ENCODE data around the gene NDUFA11. TPM values are rescaled to one million over a fixed set of nuclear protein-coding genes. Genes with fewer than 3 reads are reported as not detected.

The NDUFA11 gene
- 100 to 1,000 TPM; 288 to 317 (median 302) TPM for polyA plus RNA-seq (ENCODE audit: low read depth in 6 of 6)

DNA sequence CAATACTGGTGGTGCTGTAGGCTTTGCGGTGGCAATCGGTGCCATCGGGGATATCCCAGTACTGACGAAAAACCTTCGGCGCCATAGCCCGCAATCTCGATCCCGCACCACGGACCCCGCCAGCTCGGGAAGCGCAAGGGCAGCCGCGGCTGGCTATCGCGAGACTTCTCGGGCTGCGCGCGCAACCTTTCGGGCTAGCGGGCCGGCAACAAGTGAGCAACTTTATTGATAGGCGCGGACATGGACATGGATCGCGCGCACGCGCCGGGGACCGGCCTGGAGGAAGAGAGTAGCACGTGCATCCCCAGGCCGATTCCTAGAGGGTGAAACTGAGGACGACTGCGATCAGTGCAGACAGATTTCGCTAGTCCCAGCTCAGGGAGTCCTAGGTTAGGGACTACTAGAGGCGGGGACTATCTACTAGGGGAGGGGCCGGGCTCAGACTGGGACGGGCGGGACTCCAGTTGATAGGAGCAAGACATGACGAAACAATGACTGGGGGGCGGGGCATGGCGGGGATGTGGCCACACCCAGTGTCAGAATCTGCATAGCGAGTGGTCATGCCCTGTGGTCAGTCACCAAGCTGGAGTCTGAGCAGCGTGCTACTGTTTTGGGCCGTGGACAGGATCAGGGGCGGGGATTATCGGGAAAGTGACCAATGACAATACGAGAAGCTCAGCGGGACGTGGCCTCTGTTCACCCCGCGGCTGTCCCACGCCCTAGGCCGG lies at the start of gene NDUFA11:
Gene NDUFA11 (minus strand): TSS at position 167 of the 728 bp plus-strand sequence. CDS start 82 bp downstream, at position 85.
- no peaks in the 10 kb centered on the region for H3K27me3 Mint-ChIP-seq
- peak within 1 kb of the TSS; percentile 98 to 100 (median 99) for H3K27ac Mint-ChIP-seq
- ATAC-seq (ENCODE audit: low read depth in 2 of 2) (peak; percentile 48 to 49), DNase-seq (peak; percentile 95)
- H3K4me1 Mint-ChIP-seq, result peaks cover 36 to 44% (median 38%) of the 10 kb centered on the region in 3 donors
- H3K4me3 Mint-ChIP-seq, result peak within 1 kb of the TSS; percentile 86 to 99 (median 98)
- H3K9me3 Mint-ChIP-seq, result no peaks in the 10 kb centered on the region
- H3K36me3 Mint-ChIP-seq, result no peaks in the 10 kb centered on the region

DNA sequence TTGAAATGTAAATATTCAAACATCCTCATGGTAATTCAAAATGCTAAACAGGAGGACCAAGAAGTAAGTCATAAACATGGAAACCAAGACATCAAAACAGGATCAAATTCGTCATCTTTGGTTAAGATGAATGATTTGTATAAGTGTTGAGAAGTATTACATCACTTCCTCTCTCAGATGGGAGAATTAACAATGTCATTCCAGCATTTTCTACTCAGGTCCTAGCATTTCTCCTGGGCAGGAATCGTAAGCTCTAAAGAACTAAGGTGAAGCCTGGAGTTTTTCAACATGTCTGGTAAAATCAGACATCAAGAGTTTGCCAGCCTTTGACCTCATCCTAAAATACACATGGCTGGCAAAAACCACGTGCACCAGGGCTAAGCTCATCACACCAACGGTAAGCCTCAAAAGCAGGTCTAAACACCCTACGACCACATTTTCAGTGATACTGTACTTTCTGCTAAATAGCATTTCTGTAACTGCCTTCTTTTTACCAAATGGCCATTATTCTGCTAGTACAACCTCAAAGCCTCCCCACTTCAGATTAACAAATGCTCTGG lies 49.5 kb upstream of the NDUFA11 start:
- H3K27ac Mint-ChIP-seq, result peak overlapping the region in 1 of 6 donors; percentile 53
- DNase-seq (no peak), ATAC-seq (ENCODE audit: low read depth in 2 of 2) (no peak)
- H3K36me3 Mint-ChIP-seq, result peaks cover 0 to 6% of the 10 kb centered on the region in 2 donors
- H3K4me3 Mint-ChIP-seq, result peak overlapping the region in 7 of 8 donors; percentile 11 to 79 (median 33)
- peaks cover 52 to 85% (median 77%) of the 10 kb centered on the region in 3 donors for H3K4me1 Mint-ChIP-seq
- no peaks in the 10 kb centered on the region for H3K9me3 Mint-ChIP-seq
- H3K27me3 Mint-ChIP-seq, result no peaks in the 10 kb centered on the region

DNA sequence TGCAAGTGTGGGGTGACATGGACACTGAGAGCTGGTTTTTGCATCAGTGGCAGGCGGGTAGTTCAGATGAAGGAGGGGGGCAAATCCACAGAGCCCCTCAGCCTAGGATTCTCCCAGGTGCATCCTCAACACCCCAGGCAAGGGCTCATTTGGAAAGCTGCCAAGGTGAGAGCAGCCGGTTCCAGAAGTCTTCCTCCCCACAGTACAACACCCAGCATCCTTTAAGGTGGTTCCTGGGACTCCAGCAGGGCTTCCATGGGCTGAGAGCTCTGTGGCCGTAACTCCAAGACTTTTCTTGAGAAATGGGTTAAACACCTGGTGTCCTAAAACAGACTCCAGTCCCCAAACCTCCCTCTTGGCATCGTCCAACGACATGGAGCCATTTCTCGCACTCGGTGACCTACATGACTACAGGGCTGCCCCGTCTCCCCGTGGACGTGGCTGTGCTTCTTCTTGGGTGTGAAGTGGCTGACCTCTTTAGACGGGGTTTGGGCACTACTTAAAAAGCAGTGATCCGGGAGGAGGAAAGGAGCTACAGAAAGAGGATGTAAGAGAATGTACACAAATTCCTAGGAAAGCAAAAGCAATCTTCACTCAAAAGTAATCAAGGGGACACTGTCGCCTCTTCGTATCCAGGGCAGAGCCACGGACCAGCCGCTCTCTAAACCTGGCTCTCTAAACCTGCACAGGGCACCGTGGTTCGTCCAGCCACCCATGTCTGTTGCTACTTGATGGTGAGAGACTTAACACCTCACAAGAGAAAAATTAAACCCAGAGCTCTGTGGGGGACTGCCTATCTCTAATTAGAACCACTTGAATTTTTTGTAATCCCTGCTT lies 48.8 kb upstream of the NDUFA11 start:
- Mint-ChIP-seq H3K4me1 (peaks cover 50 to 85% (median 80%) of the 10 kb centered on the region in 3 donors), H3K4me3 (peak overlapping the region in 3 of 8 donors; percentile 36 to 83 (median 78)), H3K27ac (peak overlapping the region in 2 of 6 donors; percentile 38 to 53), H3K9me3 (no peaks in the 10 kb centered on the region), H3K27me3 (no peaks in the 10 kb centered on the region), H3K36me3 (peaks cover 0 to 6% of the 10 kb centered on the region in 2 donors)
- ATAC-seq (ENCODE audit: low read depth in 2 of 2) (no peak), DNase-seq (no peak)

GRCh38 chr19:5951338-5951861 lies 47.8 kb upstream of the NDUFA11 start:
- H3K4me3 Mint-ChIP-seq, result peak overlapping the region in 6 of 8 donors; percentile 50 to 83 (median 72)
- H3K36me3 Mint-ChIP-seq, result peaks cover 0 to 6% of the 10 kb centered on the region in 2 donors
- H3K9me3 Mint-ChIP-seq, result no peaks in the 10 kb centered on the region
- ATAC-seq (ENCODE audit: low read depth in 2 of 2) (peak; percentile 92), DNase-seq (peak; percentile 31)
- H3K27ac Mint-ChIP-seq, result peak overlapping the region in 3 of 6 donors; percentile 59 to 78 (median 71)
- peaks cover 52 to 81% (median 76%) of the 10 kb centered on the region in 3 donors for H3K4me1 Mint-ChIP-seq
- no peaks in the 10 kb centered on the region for H3K27me3 Mint-ChIP-seq

- peaks cover 0 to 6% of the 10 kb centered on the region in 2 donors for H3K36me3 Mint-ChIP-seq
- ATAC-seq (ENCODE audit: low read depth in 2 of 2), result no peak
- H3K4me3 Mint-ChIP-seq, result peak overlapping the region in 3 of 8 donors; percentile 29 to 71 (median 50)
- H3K9me3 Mint-ChIP-seq, result no peaks in the 10 kb centered on the region
- H3K4me1 Mint-ChIP-seq, result peaks cover 53 to 80% (median 78%) of the 10 kb centered on the region in 3 donors
- no peak for DNase-seq
- peak overlapping the region in 3 of 6 donors; percentile 29 to 71 (median 59) for H3K27ac Mint-ChIP-seq
- no peaks in the 10 kb centered on the region for H3K27me3 Mint-ChIP-seq
Measured at GRCh38 chr19:5950741-5951140, 47.2 kb upstream of the NDUFA11 start.

DNA sequence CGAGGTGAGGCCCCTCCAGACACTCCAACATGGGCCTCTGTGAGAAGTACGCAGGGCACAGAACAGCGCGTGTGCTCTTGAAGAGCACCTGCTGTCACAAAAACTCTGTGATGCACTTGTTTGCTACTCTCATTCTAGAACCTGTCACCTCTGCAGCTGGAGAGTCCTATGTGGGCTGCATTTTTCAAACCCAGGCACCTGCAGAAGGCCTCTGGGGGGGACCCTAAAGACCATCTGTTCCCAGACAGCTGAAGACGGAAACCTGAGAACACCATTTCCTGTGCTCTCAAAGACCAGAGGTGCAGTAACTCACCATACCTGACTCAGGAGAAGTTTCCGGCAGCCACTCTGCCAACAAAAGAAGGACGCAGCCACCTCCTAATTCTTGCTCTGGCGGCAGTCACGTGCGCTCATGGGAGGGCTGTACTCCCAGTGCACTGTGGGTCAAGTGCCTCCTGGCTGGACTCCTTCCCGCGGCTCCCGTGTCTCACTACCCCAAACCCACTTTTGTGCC lies 46.3 kb upstream of the NDUFA11 start:
- peaks cover 0 to 6% of the 10 kb centered on the region in 2 donors for H3K36me3 Mint-ChIP-seq
- no peaks in the 10 kb centered on the region for H3K27me3 Mint-ChIP-seq
- ATAC-seq (ENCODE audit: low read depth in 2 of 2) (no peak), DNase-seq (no peak)
- H3K9me3 Mint-ChIP-seq, result no peaks in the 10 kb centered on the region
- H3K4me1 Mint-ChIP-seq, result peaks cover 60 to 82% (median 79%) of the 10 kb centered on the region in 3 donors
- H3K27ac Mint-ChIP-seq, result peak overlapping the region in 5 of 6 donors; percentile 13 to 93 (median 60)
- H3K4me3 Mint-ChIP-seq, result peak overlapping the region in 2 of 8 donors; percentile 10 to 11

DNA sequence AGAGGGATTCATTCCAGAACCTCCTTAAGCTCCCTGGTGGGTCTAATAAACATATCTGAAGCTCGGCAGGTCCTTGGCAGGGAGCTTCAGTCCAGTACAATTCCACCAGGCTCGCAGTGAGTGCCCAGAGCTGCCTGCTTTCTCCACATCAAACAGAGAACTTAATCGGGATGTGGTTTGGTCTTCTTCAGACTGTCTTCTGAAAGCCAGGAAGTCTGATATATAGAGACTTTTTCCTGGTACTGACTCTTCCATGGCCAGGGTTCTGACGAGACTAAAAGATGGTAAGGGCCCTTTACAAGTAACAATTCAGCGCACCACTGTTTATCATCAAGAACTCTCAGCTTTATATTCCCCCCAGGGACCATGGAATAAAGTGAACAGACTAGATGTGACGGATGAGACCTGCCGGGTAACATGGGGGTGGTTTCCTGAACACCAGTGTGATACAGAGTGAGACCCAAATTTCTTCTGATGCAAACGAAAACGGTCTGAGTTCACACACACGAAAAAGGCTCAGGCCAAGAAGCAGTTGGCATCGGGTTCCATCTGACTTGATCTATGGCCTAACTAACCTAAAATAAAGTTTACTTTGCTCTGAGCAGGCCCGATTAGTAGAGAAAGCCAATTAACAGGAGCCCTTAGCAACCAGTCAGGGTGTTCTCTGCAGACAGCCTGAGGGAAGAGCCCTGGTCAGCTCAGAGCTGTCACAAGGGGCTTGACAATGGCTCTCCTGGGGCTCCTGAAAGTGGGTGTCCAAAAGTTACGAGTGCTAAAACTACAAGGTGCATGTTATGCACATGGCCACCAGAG lies 45.4 kb upstream of the NDUFA11 start:
- no peak for DNase-seq
- Mint-ChIP-seq H3K4me3 (peak overlapping the region in 1 of 8 donors; percentile 44), H3K27ac (peak overlapping the region in 5 of 6 donors; percentile 28 to 88 (median 70)), H3K4me1 (peaks cover 55 to 77% (median 74%) of the 10 kb centered on the region in 3 donors), H3K27me3 (no peaks in the 10 kb centered on the region), H3K36me3 (peaks cover 0 to under 1% of the 10 kb centered on the region in 2 donors), H3K9me3 (no peaks in the 10 kb centered on the region)
- no peak for ATAC-seq (ENCODE audit: low read depth in 2 of 2)

DNA sequence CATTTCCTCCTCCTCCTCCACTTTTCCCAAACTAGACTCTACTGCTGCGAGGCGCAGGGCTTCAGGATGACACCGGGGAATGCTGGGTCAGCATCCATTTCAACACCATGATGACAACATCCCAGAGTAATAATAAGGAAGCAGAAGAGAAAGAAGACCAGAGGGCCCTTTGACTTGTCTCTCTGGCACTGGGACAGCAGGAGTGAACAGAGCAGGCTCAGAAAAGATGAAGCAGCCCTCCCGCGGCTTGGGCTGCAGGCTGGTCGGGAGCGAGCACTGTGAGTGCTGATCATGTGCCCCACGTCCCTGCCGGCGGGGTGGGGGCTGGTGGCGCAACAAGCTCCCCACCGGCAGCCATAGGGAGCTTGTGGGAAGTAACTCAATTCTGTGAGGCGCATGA lies 43.8 kb upstream of the NDUFA11 start:
- no peak overlapping the region for H3K4me3 Mint-ChIP-seq
- no peaks in the 10 kb centered on the region for H3K9me3 Mint-ChIP-seq
- peaks cover 45 to 67% (median 64%) of the 10 kb centered on the region in 3 donors for H3K4me1 Mint-ChIP-seq
- ATAC-seq (ENCODE audit: low read depth in 2 of 2) (no peak), DNase-seq (no peak)
- no peaks in the 10 kb centered on the region for H3K27me3 Mint-ChIP-seq
- H3K27ac Mint-ChIP-seq, result no peak overlapping the region
- no peaks in the 10 kb centered on the region for H3K36me3 Mint-ChIP-seq

GRCh38 chr19:5943623-5944022 lies 40.0 kb upstream of the NDUFA11 start:
- DNase-seq (no peak), ATAC-seq (ENCODE audit: low read depth in 2 of 2) (no peak)
- Mint-ChIP-seq H3K27me3 (no peaks in the 10 kb centered on the region), H3K4me3 (no peak overlapping the region), H3K27ac (no peak overlapping the region), H3K4me1 (peaks cover 21 to 34% (median 27%) of the 10 kb centered on the region in 3 donors), H3K9me3 (no peaks in the 10 kb centered on the region), H3K36me3 (no peaks in the 10 kb centered on the region)

- H3K4me3 Mint-ChIP-seq, result no peak overlapping the region
- H3K27me3 Mint-ChIP-seq, result no peaks in the 10 kb centered on the region
- H3K27ac Mint-ChIP-seq, result no peak overlapping the region
- no peak for DNase-seq
- no peaks in the 10 kb centered on the region for H3K36me3 Mint-ChIP-seq
- peaks cover 21 to 31% (median 24%) of the 10 kb centered on the region in 3 donors for H3K4me1 Mint-ChIP-seq
- ATAC-seq (ENCODE audit: low read depth in 2 of 2), result no peak
- H3K9me3 Mint-ChIP-seq, result no peaks in the 10 kb centered on the region
Measured at GRCh38 chr19:5943045-5943444, 39.5 kb upstream of the NDUFA11 start.

DNA sequence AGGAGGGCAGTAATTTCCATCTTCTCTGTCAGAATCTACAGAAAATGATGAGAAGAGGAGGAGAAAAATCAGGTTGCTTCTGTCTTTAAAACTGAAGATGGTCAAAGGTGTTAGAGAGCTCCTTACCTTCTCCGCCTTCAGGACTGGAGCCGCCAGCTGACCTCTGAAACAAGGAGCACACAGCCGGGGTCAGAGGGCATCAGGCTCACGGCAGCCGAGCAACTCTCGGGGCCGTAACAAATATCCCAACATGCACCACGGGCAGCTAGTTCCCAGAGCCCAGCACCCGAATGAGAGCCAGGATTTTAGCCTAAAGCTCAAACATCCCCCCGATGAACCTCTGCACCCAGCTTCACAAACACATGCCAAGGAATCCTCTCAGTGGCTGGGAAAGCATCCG lies 38.1 kb upstream of the NDUFA11 start:
- H3K4me3 Mint-ChIP-seq, result peak overlapping the region in 1 of 8 donors; percentile 41
- peaks cover 18 to 25% (median 20%) of the 10 kb centered on the region in 3 donors for H3K4me1 Mint-ChIP-seq
- no peaks in the 10 kb centered on the region for H3K9me3 Mint-ChIP-seq
- no peaks in the 10 kb centered on the region for H3K36me3 Mint-ChIP-seq
- no peaks in the 10 kb centered on the region for H3K27me3 Mint-ChIP-seq
- ATAC-seq (ENCODE audit: low read depth in 2 of 2), result no peak
- DNase-seq, result no peak
- H3K27ac Mint-ChIP-seq, result peak overlapping the region in 1 of 6 donors; percentile 51

All from naive B cell (primary cell).